NCI-H82 treated with DMSO at 0.1 percent for 48 hours (cell line): ENCODE data around the gene MKRN1.
A peak's percentile ranks its signal among the peaks of the same experiment; 100 is the strongest.
"Not testable (repeated sequence)": the region's sequence is repeated elsewhere in the genome, so short reads cannot be mapped to it uniquely, and the experiment has no call there.

Experiments used
- DNase-seq: peaks from one replicate; lab custom pipeline; 2025; ENCODE audit not compliant: unreplicated experiment; lab: John Stamatoyannopoulos, UW

MKRN1 gene

GRCh38 chr7:140479062-140479738 lies at the start of gene MKRN1:
Gene MKRN1, minus strand, starts transcription at chr7:140479505. Its CDS starts 161 bp downstream, at chr7:140479344.
- DNase-seq = peak; percentile 93

GRCh38 chr7:140526787-140527664 lies 47.7 kb upstream of the MKRN1 start:
- DNase-seq = no peak

- no peak for DNase-seq
Measured at GRCh38 chr7:140526214-140526613, 46.9 kb upstream of the MKRN1 start.

GRCh38 chr7:140525743-140526142 lies 46.4 kb upstream of the MKRN1 start:
- no peak for DNase-seq

GRCh38 chr7:140521421-140521820 lies 42.1 kb upstream of the MKRN1 start:
- DNase-seq = no peak

GRCh38 chr7:140519007-140519399 lies 39.7 kb upstream of the MKRN1 start:
- DNase-seq = no peak

GRCh38 chr7:140518370-140519006 lies 39.2 kb upstream of the MKRN1 start:
- no peak for DNase-seq

GRCh38 chr7:140517546-140518369 lies 38.5 kb upstream of the MKRN1 start:
- peak; percentile 78 for DNase-seq

GRCh38 chr7:140512317-140513000 lies 33.2 kb upstream of the MKRN1 start:
- peak; percentile 49 for DNase-seq

GRCh38 chr7:140509789-140510188 lies 30.5 kb upstream of the MKRN1 start:
- no peak for DNase-seq

GRCh38 chr7:140507556-140507955 lies 28.3 kb upstream of the MKRN1 start:
- not testable (repeated sequence) for DNase-seq

- DNase-seq = no peak
Measured at GRCh38 chr7:140506788-140507464, 27.6 kb upstream of the MKRN1 start.

- DNase-seq = no peak
Measured at GRCh38 chr7:140501966-140502365, 22.7 kb upstream of the MKRN1 start.

- DNase-seq = not testable (repeated sequence)
Measured at GRCh38 chr7:140497807-140498206, 18.5 kb upstream of the MKRN1 start.

- no peak for DNase-seq
Measured at GRCh38 chr7:140497241-140497769, 18.0 kb upstream of the MKRN1 start.

GRCh38 chr7:140495514-140496097 lies 16.3 kb upstream of the MKRN1 start:
- DNase-seq = no peak

GRCh38 chr7:140494867-140495266 lies 15.6 kb upstream of the MKRN1 start:
- DNase-seq = no peak

- DNase-seq = no peak
Measured at GRCh38 chr7:140489026-140489359, 9.7 kb upstream of the MKRN1 start.
